Stimulated activated CD8-positive, alpha-beta memory T cell treated with anti-CD3 and anti-CD28 coated beads, Interleukin-2, amount 100 ng/mL, for 48 hours (primary cell): ENCODE measurements around the gene BIN2.
A peak's percentile ranks its signal among the peaks of the same experiment; 100 is the strongest.
"Not testable (repeated sequence)": the region's sequence is repeated elsewhere in the genome, so short reads cannot be mapped to it uniquely, and the experiment has no call there.

Experiments used
- DNase-seq, 2 donors: peaks; one replicate each; pipeline ENCODE4 v3.0.0-alpha.2; 2020; ENCODE audit warnings: low read depth in 2 of 2

The BIN2 gene

GRCh38 chr12:51259600-51259999 is 64.4 kb downstream of the BIN2 start:
- not testable (repeated sequence) for DNase-seq

GRCh38 chr12:51254536-51254935 is 69.4 kb downstream of the BIN2 start:
- no peak for DNase-seq

DNA sequence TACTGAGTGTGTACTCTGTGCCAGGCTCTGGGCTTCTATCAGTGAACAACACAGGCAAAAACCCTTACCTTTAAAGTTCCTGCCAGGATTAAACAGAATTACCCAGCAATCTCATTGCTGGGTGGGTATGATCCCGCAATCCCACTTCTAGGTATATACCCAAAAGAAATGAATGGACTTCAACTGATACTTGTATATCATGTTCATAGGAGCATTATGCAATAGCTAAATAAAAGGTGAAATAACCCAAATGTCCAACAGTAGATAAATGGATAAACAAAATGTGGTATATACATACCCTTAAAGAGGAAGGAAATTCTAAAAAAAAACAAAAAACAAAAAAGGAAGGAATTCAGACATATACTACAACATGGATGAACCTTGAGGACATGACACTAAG is 70.7 kb downstream of the BIN2 start:
- no peak for DNase-seq

DNA sequence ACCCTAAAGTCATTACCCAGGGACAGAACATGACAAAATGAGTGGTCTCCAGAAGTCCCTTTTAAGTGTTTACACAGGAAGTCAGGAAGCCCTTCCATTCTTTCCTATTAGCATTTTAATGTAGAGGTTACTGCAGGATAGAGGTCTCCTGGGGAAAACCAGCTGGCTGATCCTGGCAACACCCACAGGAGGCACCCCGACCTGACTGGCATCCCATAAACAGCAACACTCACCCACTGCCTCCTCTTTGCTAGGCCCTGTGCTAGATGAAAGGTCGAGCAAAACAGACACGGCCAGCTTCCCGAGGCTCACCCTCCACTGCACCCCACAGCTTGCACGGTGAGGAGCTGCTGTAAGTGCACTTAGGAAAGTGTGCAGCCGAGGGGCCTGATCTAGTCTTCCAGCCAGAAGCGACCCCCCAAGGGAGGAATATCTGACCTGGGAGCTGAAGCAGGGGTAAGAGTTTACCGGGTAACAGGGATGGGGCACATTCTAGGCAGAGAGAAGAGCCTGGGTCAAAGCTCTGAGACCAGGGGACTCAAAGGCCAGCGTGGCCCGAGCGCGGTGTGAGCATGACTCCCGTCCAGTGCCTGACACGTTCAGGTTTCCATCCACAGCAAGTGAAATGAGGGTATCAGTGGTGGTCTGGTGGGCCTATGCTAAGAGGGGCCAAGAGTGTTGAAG is 76.3 kb downstream of the BIN2 start:
- DNase-seq, result no peak

- DNase-seq, result no peak
Observed at GRCh38 chr12:51246254-51246853, 77.6 kb downstream of the BIN2 start.

GRCh38 chr12:51245476-51246253 is 78.3 kb downstream of the BIN2 start:
- no peak for DNase-seq

GRCh38 chr12:51244269-51244668 is 79.7 kb downstream of the BIN2 start:
- DNase-seq, result no peak

DNA sequence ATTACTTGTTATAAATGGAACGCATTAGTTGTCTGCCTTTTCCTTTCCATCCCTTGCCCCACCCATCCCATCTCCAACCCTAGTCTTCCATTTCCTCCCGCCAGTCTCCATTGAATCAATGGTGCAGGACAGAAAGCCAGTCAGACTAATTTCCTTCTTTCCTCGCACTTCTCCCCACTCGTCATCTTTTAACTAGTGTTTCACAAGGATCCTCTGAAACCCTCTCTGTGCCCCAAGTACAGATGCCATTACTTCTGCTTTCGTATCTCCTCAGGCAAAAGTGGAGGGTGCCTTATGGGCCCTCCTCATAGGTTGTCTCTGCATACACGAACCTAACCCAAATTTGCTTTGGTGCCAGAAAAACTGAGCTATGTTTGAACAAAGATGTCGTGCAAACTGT is 81.1 kb downstream of the BIN2 start:
- DNase-seq, result no peak

DNA sequence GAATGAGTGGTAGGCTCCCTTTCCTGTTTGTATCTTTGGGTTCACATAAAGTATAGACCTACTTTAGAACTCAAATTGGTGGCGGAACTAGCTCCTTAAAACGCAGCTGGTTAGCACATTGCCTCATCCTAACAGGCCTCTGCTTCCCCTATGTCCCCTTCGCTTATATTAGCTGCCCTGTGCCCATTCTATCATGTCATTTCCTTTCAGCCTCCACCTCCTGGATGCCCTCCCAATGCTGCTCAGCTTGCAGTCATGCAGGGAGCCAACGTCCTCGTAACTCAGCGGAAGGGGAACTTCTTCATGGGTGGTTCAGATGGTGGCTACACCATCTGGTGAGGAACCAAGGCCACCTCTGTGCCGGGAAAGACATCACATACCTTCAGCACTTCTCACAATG is 81.9 kb downstream of the BIN2 start:
- DNase-seq, result no peak

DNA sequence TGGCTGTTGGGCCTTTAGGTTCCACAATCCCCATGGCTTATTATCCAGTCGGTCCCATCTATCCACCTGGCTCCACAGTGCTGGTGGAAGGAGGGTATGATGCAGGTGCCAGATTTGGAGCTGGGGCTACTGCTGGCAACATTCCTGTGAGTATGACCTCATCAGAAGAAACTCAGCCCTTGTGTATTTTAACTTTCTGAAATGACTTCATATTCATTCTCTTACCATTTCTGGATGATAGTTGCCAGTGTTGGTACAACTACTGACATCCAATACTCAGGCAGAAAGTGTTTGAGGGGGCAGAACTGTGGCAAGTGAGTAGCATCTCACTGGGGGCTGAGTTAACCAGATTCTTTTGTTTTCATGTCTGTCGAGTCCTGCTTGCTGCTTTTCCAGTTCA is 83.0 kb downstream of the BIN2 start:
- DNase-seq, result no peak

DNA sequence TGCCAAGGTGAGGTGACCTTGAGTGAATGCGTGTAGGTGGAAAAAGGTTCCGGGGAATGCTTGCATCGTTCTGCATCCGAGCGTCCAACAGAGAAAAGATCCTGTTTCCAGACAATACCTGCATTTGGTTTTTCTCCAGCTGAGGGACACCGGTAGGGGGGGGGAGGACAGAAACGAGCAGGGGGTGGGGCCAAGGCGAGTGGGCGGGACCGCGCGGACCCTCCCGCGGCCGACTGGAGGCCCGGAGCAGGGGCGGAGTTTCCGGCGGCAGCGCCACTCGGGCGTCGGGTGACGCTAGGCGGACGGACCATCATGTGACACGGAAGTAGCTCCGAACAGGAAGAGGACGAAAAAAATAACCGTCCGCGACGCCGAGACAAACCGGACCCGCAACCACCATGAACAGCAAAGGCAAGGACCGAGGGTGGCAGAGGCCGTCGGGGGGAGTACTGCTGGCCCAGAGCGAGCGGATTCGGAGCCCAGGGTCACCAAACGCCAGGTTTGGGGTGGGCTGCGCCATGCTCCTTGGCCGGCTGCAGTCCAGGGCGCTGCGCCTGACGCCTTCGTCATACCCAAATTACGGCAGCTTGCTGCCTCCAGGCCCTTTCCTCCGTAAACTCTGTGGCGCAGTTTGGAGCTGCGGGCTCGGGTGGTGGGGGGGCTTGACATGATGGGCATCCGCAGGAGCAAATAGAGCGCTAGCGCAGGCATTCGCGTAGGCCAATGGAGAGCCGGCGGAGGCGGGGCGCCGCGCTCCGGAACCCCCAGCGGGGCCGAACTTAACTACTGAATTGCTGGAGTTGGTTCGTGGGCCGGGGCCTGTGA is 85.3 kb downstream of the BIN2 start, which contains the start of gene DAZAP2:
TSS of gene DAZAP2 (plus strand) at position 317 of the 825 bp plus-strand sequence. CDS start at position 399, 82 bp downstream.
- peak; percentile 93 to 95 for DNase-seq

DNA sequence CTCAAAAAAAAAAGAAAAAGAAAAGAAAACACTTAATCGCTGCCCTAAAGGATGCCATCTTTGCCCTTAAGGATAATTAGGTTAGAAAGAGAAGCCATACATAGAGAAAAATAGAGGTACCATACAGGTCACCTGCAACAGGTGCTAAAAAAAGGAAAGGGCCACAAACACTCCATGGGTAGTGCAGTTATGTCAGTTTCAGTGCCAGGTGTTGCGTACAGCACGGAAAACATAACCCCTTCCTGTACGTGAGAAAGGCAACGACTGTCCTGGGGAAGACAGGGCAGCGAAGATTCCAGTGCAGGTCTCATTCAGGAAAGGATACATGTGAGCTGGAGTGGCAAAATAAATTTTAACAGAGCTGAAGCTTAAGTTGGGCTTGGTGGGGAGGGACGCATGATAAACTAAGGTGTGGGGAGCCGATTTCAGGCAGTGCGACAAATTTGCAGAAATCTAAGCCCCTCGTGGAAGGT is 85.9 kb downstream of the BIN2 start:
- no peak for DNase-seq

GRCh38 chr12:51234530-51234929 is 89.4 kb downstream of the BIN2 start:
- DNase-seq, result no peak

DNA sequence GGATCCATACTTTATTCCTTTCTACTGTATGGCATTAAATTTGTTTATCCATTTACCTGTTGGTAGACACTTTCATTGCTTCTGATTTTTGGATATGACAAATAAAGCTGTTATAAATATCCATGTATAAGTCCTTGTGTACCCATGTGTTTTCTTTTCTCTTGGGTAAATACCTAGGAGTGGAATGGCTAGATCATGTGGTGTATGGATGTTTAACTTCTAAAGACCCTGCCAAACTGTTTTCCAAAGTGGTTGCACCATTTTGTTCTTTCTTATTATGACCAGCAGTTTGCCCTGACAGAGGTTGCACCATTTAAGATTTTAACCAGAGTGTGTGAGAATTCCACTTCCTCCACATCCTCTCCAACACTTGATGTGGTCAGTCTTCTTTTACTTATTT is 91.3 kb downstream of the BIN2 start:
- no peak for DNase-seq
